Measurements from ENCODE around the gene PARP12.

The PARP12 gene

DNA sequence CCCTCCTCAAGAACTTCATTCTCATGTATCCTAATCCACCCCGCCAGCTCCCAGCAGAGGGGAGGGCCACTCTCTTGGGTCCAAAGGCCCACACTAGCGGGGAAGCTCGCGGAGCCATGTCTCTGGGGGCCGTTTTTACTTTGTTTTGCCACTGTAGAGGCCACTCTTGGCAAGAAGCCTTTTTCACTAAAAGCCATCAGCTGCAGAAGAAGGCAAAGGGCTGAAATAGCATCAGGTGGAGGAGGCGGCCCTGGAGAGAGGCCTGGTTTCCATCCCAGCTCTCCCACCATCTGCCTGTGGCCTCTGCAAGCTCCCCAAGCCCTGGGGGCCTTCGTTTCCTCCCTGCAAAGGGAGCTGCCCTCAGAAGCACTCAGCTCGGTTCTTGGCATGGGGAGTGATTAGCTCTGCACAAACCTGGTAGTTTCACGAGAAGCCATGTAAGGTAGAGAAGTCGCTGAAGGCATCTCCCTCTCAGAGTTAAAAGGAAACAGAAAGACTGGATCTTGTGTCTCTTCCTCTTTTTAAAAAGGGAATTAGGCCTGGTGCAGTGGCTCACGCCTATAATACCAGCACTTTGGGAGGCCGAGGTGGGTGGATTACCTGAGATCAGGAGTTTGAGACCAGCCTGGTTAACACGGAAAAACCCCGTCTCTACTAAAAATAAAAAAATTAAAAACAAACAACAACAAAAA is 70.3 kb downstream of the PARP12 start:
- no peak for DNase-seq

DNA sequence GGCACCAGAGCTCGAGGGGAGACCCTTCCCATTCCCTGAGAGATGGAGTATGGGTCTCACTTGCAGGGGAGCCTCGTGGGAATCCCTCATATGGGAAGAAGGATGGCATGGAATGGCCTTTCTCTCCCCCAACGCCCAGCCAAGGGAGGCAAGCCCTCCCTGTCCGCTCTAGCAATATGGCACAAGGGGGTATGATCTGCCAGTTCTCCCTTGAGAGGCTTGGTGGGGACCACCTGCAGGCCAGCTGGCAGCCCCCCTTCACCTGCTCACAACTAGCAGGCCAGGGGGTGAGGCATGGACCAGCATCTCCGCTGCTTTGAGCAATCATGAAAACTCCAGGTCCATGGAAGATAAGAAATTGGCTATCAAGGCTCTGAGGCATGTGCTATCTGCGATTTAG is 70.8 kb downstream of the PARP12 start:
- no peak for DNase-seq

DNA sequence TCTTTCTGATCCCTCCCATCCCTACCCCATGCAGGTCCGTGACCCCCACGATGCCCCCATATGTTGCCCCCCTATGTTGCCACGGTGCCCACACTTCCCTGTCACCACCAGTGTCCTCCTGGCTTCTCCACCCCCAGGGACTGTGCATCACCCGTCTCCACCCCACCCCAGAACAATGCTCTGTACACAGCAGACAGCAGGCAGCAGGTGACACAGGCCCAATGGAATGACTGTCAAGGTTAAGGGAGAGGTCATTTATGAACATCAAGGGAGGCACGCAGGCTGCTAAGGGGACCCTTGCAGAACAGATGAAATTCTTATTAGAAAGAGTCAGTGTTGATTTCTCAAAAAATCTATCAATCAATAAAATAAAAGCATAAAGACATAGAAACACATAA is 71.5 kb downstream of the PARP12 start:
- DNase-seq: no peak

DNA sequence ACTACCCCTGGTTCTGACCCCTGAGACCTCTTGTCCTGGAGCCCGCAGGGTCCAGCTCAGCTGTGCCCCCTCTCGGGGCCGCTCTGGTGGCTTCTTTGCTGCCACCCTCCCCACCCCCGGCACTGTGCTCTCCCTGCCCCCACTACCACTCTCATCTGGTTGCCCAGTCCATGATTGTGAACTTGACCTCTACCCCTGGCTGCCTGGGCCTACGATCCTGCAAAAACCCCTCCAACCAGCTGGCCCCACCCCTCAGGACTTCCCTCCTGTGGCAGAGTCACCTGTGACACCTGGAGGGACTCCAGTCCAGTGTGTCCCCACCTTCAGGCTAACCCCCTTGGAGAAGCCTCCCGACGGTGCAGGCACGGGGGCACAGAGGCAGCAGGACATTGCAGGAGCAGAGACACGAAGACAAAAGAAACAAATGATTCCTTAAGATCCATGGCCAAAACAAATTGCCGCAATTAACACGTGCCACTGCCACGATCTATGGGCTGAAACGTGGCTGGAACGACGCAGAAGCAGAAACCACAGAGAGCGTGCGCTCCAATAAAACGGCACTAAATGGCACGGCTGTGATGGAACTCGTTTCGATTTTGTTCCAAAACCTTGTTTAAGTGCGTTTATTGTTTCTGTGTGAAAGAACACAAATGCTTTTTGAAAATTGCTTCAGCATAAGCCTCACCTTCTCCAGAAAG is 72.0 kb downstream of the PARP12 start:
- no peak for DNase-seq

DNA sequence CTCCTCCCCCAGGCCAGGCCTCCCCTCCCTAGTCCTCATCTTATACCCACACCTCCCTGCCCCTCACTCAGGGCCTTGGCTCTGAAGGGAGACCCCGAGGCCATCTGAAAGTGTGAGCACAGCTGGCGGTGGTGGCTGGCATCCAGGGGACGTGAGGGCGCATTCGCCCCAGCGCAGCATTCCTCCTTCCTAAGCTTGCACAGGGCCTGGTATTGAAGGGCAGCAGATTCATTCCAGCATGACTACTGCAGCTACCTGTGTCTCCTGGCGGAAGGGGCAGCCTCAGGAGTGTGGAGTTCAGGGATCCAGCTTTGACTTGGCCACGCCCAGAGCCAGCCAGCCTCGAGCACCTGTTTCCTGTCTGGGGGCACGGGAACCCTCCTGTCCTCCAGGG is 72.6 kb downstream of the PARP12 start:
- no peak for DNase-seq

DNA sequence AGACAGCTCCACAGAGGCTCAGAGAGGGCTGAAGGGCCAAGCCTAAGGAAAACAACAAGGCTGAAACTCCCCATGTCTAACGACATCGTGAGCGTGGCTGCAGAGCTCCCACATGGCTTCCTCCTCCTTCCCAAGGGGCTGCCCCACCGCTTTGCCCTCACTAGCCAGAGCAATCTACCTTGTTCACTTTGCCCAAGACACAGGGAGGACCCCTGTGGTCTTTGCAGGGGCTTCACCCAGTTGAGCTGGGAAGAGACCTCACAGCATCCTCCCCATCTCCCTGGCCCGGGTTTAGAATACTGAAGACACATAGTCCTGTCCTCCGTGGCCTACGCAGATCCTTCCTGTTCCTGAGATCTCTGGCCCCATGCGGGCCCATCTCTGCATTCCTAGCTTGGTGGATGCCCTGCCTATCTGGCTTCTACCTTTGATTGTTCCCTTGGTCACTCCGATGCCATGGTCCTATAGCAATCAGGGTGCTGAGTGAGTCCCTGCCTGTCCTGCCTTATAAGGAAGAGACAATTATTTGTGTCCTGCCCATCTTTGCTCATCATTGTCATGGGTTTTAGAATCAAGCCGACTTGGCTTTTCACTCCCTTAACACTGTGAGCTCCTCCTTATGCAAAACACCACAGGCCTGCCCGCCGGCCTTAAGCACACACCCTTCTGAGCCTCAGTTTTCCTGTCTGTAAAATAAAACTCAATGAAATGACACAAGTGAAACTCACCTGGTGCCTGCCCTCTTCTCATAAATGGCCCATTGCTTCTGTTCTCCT is 73.2 kb downstream of the PARP12 start:
- DNase-seq: no peak

DNA sequence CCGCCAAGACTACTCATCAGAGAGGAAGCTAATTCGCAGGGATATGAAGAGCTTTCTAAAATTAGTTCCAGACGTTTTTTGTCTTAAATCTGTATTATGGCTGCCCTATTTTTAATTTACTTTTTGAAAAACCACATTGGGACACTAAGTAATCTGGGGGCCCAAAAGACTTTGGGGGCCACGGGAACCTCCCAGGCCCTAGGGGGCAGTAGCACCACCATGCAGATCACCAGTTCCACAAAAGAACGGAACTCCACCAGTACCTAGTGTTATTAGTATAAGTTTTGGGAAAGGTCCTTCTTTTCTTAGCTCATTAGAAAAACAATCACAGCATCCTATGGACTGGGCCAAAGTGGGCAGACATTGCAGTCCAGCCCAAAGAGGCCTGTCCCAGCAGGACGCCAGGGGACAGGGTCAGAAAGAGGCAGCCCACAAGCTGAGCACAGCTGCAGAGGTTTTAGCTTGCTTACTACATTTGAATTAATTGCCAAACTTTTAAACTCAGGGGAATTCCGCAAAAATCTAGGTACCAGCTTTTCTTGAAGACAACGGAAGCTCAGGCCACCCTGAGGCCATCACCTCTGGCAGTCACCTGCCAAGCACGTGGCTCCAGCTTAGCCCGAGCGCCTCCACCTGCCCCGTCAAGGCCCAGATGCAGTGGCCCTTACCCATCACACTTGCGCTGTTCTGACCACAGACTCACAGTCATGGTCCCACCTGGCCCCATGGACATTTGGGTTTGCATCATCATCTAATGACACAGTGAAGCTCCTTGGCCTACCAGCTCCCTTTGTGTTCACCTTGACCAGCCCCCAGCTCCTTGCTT is 74.8 kb downstream of the PARP12 start:
- DNase-seq: no peak

DNA sequence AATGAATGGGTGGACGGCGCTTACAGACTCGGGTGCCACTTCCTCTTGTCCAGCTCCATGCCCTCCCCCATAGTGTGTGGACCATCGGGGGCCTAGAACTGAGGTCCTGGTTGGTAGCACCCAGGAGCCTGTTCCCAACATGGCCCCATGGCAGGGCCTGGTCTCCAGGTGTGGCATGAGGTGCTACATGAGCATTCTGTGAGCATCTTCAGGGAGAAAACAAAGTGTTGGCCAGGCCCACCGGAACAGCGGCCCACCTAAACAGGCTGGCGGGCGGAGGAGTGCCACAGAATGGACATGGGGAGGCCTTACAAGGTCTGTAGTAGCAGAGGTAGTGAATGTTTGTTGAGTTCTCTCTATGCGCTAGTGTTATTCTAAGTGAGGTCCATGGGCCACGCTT is 76.9 kb downstream of the PARP12 start:
- no peak for DNase-seq

DNA sequence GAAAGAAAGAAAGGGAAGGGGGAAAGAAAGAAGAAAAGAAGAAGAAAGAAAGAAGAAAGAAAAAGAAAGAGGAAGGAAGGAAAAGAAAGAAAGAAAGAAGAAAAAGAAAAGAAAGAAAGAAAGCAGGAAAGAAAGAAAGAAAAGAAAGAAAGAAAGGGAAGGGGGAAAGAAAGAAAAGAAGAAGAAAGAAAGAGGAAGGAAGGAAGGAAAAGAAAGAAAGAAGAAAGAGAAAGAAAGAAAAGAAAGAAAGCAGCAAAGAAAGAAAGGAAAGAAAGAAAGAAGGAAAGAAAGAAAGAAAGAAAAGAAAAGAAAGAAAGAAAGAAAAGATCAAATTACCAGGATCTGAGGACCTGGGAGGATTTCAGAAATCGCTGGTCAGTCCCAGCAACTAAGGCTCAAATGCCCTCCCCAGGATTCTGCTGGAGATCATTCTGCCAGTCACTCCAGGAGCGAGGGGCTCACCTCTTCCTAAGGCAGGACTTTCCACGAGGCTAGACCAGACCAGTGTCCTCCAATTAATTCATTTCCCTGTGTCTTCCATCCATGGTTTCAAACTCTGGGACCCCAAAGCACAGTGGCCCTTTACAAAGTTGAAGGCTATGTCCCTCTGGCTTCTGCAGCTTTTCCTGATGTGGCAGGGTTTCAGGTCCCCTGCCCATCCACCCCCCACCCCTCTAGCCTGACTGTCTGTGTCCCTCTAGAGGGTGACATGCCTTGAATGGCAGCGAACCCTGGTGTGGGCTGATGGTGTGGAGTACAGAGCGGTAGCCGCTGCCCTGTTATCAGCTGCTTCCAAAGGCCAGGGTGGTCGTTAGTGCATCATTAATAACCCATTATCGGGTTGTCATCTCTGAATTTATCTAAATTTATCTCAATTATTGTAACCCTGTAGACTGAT is 77.9 kb downstream of the PARP12 start:
- DNase-seq: no peak

DNA sequence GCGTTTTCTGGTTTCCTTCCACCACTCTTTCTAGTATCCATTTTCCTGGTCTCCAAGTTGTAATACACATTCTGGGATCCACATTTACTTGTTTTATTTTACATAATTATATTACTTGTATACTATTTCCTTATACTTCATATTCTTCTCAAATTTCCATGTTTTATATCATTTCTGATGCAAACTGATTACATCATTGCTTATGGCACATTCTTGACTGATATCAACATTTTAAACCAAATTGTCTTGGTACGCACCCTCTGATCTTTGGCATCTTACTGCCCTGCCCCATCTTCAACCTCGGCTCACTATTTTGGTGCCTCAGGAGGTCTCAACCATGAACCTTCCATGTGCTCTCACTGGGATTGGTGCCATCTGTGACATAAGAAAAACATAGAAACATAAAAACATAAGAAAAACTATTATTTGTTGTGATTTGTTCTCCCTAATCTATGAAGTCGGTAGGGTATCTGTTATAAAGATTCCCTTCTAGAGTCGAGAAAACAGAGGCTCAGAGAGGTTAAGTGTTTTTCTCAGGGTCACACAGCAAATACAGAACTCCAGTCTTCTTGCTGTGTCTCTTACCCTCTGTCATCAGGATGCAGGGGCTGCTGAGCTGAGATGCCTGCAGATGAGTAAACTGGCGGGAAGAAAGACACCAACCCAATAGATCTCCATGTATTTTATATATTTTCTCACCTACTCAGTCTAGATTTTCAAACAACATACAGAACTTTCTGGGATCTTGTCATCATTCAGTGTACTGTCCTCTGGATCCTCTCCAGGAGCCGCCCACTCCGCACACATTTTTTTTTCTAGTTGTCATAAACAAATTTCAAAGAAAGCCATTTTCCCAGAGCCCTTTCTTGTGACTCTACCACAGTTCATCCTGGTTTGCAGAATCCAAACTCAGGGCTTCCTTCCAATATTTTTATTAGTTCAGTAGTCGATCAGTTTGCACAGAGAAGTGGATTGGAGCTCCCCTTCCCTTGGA is 79.5 kb downstream of the PARP12 start:
- no peak for DNase-seq

DNA sequence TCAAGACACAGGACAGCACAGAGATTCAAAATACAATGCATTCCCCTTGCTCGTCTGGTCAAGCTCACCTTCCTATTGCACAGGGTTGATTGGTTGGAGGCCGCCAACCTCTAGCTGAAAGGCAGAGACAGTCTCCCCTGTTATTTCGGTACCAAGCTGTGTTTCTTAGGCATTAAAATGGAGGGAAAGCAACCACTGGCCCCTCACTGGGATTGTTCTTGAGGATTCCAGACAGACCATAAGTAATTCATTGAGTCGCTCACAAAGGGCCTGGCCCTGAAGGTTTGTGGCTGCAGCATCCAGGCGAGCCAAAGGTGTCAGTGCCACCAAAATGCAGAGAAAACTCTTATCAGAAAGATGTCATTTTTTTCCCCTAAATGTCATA is 81.2 kb downstream of the PARP12 start:
- DNase-seq: no peak

DNA sequence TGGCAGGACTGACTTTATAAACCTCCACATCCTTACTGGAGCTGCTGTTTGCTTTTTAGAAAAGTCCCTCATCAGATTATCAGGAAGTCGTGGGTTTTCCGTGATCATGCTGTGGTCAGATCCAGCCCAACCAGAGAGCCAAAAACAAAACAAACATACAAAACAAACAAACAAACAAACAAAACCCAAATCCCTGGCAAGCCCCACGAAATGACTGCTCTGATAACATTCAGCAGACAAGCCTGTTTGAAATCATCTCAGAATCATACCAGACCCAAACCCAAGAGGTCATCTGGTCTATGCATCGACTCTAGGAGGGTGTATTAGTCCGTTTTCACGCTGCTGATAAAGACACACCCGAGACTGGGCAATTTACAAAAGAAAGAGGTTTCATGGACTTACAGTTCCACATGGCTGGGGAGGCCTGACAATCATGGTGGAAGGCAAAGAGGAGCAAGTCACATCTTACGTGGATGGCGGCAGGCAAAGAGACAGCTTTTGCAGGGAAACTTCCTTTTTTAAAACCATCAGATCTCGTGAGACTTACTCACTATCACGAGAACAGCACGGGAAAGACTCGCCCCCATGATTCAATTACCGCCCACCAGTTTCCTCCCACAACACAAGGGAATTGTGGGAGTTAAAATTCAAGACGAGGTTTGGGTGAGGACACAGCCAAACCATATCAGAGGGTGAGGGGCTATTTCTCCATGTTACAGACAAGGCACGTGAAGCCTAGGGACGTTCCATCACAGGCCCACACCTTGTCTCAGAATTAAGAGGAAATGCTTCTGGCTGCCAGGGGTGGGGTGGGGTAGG is 85.7 kb downstream of the PARP12 start:
- DNase-seq: no peak

DNA sequence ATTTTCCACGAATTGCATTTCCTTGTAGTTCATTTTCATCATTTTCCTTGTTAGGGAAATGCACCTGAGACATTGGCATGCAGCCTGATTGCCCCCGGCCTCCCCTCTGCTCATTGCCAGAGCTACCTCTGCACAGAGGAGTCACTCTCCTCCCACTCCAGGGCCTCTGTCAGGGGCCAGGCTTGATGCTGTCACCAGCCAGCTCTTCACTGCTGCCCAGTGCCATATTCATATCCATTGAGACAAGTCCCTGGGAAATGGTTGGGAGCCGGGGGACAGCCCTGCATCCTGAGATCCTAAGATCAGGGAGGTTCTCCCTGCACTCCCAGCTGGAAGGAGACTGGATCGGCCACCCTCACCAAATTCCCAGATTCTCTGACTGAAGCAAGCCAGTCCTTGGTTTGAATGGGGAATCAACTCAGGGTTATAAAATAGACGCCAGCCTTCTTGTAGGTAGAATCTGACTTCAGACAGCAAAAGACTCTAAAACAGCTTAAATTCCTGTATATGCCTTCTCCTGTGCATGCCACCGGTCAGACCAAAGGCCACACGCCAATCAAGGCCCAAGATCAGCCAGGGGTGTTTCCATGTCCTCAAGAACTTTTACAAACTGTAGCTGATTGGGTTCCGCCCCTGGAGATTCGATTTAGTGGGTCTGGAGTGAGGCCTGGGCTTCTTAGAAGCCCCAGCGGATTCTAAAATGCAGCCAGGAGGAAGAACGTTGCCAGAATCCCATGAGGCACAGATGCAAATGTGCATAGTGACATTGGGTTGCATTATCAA is 86.5 kb downstream of the PARP12 start:
- DNase-seq: no peak

DNA sequence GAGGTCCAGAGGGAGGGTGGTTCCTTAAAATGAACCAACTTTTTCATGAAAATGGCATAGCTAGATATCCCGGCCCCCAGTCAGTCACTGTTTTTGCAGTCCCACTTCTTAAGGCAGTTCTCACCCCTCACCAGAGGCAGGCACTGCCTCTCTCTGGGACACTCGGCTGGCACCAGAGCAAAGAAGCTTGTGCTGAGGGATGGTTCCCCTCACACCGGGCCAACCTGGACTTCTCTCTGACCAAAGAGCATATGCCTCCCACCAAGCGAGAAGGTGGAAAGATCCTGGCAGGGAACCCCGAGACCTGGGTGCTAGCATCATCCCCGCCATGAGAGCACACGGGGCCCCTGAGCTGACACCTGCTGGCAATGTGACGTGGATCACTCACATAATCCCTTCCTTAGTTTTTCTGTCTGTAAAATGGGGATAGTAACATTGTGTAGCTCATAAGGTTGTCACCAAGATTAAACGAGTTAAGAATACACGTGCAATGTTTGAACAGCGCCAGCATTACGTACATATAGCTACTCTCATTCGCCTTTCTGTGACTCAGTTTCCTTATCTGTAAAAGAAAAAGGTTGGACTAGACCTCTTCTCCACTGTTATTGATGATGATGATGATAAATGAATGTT is 88.5 kb downstream of the PARP12 start:
- DNase-seq: no peak
